Measurements from ENCODE around the gene SPATA33. TPM values are rescaled to one million over a fixed set of nuclear protein-coding genes. Genes with fewer than 3 reads are reported as not detected.

Gene SPATA33
- total RNA-seq, 1 experiment from 2014 or later: 12.0 TPM

- ATAC-seq: no peak
- H3K9me3 Mint-ChIP-seq: peaks cover 21% of the 10 kb centered on the region
- H3K36me3 Mint-ChIP-seq: peaks cover 53% of the 10 kb centered on the region
- H3K27me3 Mint-ChIP-seq (ENCODE audit: low read depth): peaks cover 3% of the 10 kb centered on the region; the same call in 1 of the 2 replicates
- POLR2A ChIA-PET: interaction anchor here (0.7 kb wide), 2 partner anchors 419 to 922 kb away, joined by 3 to 11 read pairs; no protein-coding TSS in a partner anchor
- CTCF ChIA-PET: interaction anchor here (0.7 kb wide), 1 partner anchor 18 kb away, joined by 3 read pairs; no protein-coding TSS in a partner anchor
- H3K4me1 Mint-ChIP-seq: peaks cover 7% of the 10 kb centered on the region
- no peak overlapping the region for H3K27ac Mint-ChIP-seq
- no peak for DNase-seq (ENCODE audit: low spot score)
- peak overlapping the region; percentile 85; the same call in 1 of the 2 replicates for H3K4me3 Mint-ChIP-seq
- TF ChIP-seq ZNF532 (CRISPR knock-in tag; IDR thresholded peaks at IDR 0.05; ENCODE audit: borderline replicate concordance) (no peak), PREB (CRISPR knock-in tag; IDR thresholded peaks at IDR 0.05; ENCODE audit: borderline replicate concordance) (no peak), NR3C1 (CRISPR knock-in tag; conservative IDR thresholded peaks at IDR 0.05; ENCODE audit: low read depth) (no peak), ATF2 (CRISPR knock-in tag; IDR thresholded peaks at IDR 0.05; ENCODE audit: borderline replicate concordance, low read depth) (no peak), CREM (CRISPR knock-in tag; IDR thresholded peaks at IDR 0.05) (no peak), ETV6 (CRISPR knock-in tag; IDR thresholded peaks at IDR 0.05) (no peak), GABPB1 (CRISPR knock-in tag; IDR thresholded peaks at IDR 0.05) (0 out of 2 replicates have a peak, but pooled peaks have one; percentile 16)
Observed at GRCh38 chr16:89688395-89688794, 30.8 kb downstream of the SPATA33 start.

- CTCF ChIA-PET: no interaction called here
- peaks cover 3% of the 10 kb centered on the region; the same call in 1 of the 2 replicates for H3K27me3 Mint-ChIP-seq (ENCODE audit: low read depth)
- POLR2A ChIA-PET: no interaction called here
- no peak overlapping the region for H3K27ac Mint-ChIP-seq
- DNase-seq (ENCODE audit: low spot score): no peak
- peaks cover 52% of the 10 kb centered on the region for H3K36me3 Mint-ChIP-seq
- no peak overlapping the region for H3K4me3 Mint-ChIP-seq
- no peak for TF ChIP-seq KAT7 (CRISPR knock-in tag; IDR thresholded peaks at IDR 0.05; ENCODE audit: borderline replicate concordance)
- no peak for TF ChIP-seq ZNF232 (CRISPR knock-in tag; IDR thresholded peaks at IDR 0.05)
- TF ChIP-seq CREB1 (CRISPR knock-in tag; IDR thresholded peaks at IDR 0.05): no peak
- no peak for TF ChIP-seq HMGA2 (CRISPR knock-in tag; IDR thresholded peaks at IDR 0.05)
- TF ChIP-seq CREM (CRISPR knock-in tag; IDR thresholded peaks at IDR 0.05): no peak
- TF ChIP-seq EMX1 (CRISPR knock-in tag; IDR thresholded peaks at IDR 0.05): no peak
- no peak for TF ChIP-seq MYBL2 (CRISPR knock-in tag; IDR thresholded peaks at IDR 0.05)
- no peak for TF ChIP-seq JAZF1 (CRISPR knock-in tag; IDR thresholded peaks at IDR 0.05)
- no peak for TF ChIP-seq ELF4 (CRISPR knock-in tag; IDR thresholded peaks at IDR 0.05; ENCODE audit: low read depth)
- no peak for TF ChIP-seq NFE2L1 (CRISPR knock-in tag; IDR thresholded peaks at IDR 0.05)
- no peak for TF ChIP-seq ARID4B (CRISPR knock-in tag; IDR thresholded peaks at IDR 0.05; ENCODE audit: borderline replicate concordance)
- no peak for TF ChIP-seq ESRRA (CRISPR knock-in tag; IDR thresholded peaks at IDR 0.05; ENCODE audit: borderline replicate concordance)
- no peak for TF ChIP-seq JUN (CRISPR knock-in tag; IDR thresholded peaks at IDR 0.05)
- TF ChIP-seq GABPB1 (CRISPR knock-in tag; IDR thresholded peaks at IDR 0.05): no peak
- TF ChIP-seq NR1H2 (CRISPR knock-in tag; IDR thresholded peaks at IDR 0.05): no peak
- TF ChIP-seq GTF2I (CRISPR knock-in tag; conservative IDR thresholded peaks at IDR 0.05): no peak
- TF ChIP-seq HMGXB4 (CRISPR knock-in tag; IDR thresholded peaks at IDR 0.05): no peak
- peaks cover 7% of the 10 kb centered on the region for H3K4me1 Mint-ChIP-seq
- H3K9me3 Mint-ChIP-seq: peaks cover 14% of the 10 kb centered on the region
- ATAC-seq: no peak
Observed at GRCh38 chr16:89689142-89689541, 31.5 kb downstream of the SPATA33 start.

All from WTC11 (cell line).